ENCODE results near the gene SIGLEC11.
A peak's percentile ranks its signal among the peaks of the same experiment; 100 is the strongest.
"Not testable (repeated sequence)": the region's sequence is repeated elsewhere in the genome, so short reads cannot be mapped to it uniquely, and the experiment has no call there.

SIGLEC11 gene

DNA sequence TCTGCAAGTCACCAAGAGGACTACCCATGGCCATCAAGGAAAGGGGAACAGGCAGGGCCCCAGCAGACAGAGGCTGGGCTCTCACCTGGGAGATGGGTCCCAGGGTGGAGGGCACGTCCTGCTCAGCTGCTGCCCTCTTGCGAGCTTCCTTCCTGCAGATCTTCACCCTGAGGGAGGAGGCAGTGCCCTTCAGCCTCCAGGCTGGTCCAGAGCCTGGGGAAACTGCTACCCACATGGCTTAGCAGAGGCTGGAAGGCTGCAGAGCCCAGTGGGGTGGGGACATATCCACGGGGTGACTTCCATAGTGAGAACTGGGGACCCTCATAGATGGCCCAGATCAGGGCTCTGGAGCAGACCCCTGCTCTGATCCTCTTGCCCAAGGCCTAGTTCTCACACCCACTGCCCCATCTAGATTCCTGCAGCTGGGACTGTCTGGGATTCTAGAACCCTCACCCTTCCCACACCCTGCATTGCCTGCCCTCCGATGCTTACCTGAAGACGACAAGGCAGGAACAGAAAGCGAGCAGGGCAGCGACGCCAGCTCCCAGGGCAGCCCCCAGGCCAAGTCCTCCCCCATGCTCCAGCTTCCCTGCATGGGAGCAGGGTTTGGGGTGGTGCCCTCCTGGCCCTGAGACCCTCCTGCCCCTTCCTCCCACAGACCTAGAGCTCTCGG lies 9.0 kb downstream of the SIGLEC11 start:
- DNase-seq (ENCODE audit: low read depth in 2 of 2): no peak

DNA sequence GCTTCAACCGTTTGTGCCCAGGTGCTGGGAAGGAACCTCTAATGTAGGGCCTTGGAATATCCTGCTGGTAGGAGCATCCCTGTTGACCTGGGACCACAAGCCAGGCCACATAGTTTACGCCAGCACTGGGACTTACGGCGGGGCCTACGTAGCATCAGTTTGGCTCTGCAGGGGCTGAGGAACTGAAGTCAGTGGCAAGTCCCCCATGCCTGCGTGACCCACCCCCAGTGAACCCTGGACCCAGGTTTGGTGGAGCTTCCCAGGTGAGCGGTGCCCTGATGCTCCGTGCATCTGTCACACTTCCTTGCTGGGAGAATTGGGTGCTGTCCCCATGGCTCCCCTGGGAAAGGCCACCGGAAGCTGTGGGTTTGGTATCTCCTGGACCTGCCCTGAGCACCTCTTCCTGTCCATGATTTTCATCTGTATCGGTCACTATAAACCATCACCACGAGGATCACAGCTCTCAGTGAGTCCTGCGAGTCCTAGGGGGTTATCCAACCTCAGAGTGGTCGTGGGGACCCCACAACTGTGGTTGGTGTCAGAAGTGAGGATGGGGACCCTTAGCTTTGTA lies 9.9 kb downstream of the SIGLEC11 start:
- no peak for DNase-seq (ENCODE audit: low read depth in 2 of 2)

DNA sequence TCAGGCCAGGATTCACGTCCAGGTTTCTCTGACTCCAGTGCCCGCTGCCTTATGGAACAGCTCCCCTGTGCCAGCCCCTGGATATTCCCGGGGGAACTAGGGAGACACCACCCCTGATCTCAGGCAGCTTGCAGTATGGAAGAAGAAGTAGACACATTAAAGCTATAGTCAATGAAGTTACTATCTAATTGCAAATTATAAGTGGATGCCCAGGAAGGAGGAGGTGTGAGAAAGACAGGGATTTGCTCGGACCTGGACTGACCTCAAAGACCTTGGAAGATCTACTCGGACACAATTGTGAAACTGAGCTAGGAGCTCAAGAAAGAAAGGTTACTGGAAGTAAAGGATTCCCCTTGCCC lies 10.4 kb downstream of the SIGLEC11 start:
- DNase-seq (ENCODE audit: low read depth in 2 of 2): no peak

DNA sequence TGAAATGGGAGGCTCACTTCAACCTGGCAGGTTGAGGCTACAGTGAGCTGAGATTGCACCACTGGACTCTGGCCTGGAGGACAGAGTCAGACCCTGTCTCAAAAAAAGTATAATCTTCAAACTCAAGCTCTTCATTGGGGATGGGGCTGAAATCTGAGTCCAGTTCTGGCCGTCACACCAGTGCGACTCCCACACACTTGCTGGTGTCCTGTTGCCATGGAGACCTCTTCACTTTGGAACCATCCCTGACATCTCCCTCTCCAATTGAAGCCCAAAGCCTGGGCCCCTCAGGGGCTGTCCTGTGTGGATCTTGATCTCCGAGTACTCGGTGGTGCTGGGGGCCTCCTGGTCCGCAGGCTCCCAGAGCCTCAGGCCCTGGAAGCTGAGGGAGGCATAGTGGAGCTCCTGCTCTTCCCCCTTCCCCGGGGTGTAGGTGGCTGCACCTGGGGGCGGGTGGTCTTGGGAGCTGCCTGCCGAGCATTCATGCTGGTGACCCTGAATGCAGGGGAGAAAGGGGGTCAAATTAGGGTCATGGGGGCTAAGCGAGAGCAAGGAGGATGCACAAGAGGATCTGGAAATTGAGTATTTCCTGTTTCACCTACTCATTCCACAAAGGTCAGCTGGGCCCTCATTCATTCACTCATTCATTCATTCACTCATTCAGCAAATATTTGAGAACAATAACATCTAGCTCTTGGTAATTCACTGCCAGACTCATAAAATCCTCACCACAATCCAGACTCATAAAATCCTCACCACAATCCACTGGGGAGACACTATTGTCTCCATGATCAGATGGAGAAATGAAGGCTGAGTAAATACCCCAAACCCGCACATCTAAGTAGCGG lies 11.0 kb downstream of the SIGLEC11 start:
- no peak for DNase-seq (ENCODE audit: low read depth in 2 of 2)

DNA sequence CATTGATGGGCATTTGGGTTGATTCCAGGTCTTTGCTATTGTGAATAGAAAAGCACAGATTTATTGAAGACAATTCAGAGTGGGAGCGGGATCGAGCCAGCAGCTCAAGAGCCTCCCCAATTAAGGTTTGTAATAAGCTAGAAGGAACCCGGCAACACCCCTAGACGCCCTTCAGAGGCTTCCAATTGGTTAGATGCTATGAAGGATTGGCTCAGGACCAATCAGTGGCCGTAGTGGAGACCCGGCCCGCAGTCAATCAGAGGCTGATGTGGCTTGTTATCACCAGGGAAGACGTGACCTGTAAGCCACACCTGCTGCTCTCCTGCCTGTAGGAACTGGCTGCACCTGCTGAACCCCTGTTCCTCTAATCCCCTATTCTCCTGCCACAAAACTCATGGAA lies 14.6 kb downstream of the SIGLEC11 start:
- DNase-seq (ENCODE audit: low read depth in 2 of 2): no peak

DNA sequence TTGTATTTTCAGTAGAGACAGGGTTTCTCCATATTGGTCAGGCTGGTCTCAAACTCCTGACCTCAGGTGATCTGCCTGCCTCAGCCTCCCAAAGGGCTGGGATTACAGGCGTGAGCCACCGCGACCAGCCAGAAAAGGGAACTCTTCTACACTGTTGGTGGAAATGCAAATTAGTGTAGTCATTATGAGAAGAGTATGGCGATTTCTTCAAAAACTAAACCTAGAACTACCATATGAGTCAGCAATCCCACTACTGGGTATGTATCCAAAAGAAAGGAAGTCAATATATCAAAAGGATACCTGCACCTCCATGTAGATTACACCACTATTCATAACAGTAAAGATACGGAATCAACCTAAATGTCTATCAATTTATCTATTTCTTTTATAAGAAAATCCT lies 16.4 kb downstream of the SIGLEC11 start:
- DNase-seq (ENCODE audit: low read depth in 2 of 2): not testable (repeated sequence)

DNA sequence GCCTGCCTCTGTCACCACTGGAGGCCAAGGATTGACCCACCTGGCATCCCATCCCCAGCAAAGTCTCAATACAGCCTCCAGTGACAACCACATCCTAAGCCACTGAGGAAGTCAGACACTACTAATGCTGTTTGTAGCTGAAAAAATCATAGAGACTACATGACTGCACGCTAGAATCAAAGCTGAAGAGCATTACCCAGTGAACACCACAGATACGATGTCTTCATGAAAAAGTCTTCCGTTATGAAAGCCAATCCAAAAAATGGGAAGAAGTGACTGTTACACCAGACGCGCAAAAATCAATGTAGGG lies 20.5 kb downstream of the SIGLEC11 start:
- no peak for DNase-seq (ENCODE audit: low read depth in 2 of 2)

DNA sequence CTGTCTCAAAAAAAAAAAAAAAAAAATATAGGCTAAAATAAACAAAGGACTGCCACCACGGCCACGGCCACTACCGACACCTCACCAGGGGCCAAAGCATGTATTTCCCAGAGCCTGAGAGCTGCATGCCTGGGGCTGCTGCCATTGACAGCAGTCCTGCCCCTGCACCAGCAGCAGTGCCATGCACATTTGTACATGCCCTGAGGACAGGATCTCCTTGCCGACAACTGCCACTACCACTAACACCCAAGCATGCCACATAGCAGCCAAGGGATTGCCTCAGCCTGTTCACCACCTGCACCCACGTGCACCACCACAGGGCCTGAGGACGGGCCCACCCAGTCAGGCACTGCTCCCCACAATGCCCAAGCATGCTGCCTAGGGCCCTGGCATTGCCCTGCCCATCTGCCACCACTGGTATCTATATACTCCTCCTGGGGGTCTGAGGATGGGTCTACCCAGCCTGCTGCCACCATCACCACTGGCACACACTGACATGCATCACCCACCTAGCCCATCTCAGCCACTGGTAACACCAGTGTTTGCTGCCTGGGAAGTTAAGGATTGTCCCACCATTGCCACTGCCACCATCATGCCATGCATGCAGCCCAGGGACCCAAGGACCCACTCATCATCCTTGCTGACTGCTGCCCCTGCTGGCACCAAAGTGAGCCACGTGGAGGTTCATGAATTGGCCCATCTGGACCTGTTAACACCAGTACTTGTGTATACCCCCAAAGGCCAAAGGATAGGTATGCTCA lies 21.1 kb downstream of the SIGLEC11 start:
- DNase-seq (ENCODE audit: low read depth in 2 of 2): no peak

DNA sequence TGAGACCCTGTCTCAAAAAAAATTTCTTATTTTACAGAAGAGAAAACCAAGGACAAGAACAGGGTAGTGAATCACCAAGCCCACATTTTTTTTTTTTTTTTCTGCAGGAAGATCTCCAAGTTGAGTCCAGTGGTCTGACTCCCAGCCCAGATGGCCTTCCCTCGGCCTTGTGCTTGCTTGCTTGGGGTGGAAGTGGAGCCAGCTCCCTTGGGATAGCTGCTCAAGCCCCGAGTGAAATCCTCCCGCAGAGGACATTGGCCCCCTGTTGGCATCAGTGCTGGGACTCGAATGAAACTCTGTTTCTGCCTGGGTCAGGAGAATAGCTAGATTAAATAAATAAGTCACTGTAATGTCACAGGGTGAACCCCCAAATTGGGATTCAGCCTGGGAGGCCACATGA lies 22.3 kb downstream of the SIGLEC11 start:
- no peak for DNase-seq (ENCODE audit: low read depth in 2 of 2)

DNA sequence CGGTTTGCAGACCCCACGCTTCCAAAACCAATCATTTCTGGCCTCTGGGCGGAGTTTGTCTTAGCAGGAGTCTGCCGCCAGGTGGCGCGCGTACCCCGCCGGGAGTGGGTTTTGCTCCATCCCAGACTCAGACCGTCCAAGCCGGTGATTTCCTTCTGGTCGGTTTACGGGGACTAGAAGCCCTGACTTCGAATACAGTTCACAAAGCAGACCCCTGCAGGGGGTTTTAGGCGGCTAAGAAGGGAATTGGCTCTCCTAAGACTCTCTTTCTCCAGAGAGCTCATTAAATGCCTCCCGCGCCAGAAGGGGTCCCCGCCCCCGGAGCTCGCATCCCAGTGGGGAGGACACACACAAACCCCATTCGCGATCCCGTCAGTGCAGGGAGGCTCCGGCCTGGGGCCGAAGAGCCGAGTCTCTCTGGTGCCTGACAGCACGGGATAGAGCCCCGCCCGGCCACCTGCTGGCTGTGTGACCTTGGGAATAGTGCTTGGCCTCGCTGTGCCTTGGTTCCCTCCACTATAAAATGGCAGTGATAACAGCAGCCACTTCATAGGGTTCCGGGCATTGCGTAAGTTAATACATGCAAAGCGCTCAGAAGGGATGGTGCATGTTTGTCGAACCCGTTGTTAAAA lies 23.1 kb downstream of the SIGLEC11 start:
- DNase-seq (ENCODE audit: low read depth in 2 of 2): peak; percentile 74 to 78

DNA sequence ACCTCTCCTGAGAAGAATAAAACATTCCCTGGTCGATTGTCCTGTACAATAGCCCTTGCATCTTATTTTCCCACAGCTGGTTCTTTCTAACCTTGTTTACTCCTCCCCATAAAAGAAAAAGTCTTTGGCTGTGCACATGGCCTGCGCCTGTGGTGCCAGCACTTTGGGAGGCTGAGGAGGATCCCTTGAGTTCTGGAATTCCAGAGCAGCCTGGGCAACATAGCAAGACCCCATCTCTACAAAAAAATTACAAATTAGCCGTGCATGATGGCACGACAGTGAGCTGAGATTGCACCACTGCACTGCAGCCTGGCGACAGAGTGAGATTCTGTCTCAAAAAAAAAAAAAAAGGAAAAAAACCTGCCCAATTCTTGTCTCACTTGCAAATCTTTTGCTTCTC lies 24.4 kb downstream of the SIGLEC11 start:
- DNase-seq (ENCODE audit: low read depth in 2 of 2): no peak

DNA sequence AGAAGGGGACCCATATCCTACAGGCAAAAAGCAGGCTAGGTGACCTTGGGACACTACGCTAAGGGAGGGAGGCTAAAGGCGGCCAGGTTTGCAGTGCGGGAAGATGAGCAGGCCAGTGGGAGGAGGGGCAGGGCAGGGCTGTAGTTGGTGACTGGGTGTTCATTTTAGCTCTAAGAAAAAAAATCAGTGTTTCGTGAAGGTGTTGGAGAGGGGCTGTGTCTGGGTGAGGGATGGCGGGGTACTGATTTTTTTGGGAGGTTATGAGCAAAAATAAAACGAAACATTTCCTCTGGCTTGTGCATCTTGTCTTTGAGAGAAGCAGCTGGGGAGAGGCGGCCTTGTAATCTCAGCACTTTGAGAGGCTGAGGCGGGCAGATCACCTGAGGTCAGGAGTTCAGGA lies 27.3 kb downstream of the SIGLEC11 start:
- no peak for DNase-seq (ENCODE audit: low read depth in 2 of 2)

DNA sequence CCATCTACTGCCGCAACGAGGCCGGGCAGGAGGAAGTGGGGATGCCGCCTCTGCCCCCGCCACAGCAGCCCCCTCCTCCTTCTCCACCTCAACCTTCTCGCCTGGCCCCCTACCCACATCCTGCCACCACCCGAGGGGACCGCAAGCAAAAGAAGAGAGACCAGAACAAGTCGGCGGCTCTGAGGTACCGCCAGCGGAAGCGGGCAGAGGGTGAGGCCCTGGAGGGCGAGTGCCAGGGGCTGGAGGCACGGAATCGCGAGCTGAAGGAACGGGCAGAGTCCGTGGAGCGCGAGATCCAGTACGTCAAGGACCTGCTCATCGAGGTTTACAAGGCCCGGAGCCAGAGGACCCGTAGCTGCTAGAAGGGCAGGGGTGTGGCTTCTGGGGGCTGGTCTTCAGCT lies 28.2 kb downstream of the SIGLEC11 start:
- DNase-seq (ENCODE audit: low read depth in 2 of 2): no peak

DNA sequence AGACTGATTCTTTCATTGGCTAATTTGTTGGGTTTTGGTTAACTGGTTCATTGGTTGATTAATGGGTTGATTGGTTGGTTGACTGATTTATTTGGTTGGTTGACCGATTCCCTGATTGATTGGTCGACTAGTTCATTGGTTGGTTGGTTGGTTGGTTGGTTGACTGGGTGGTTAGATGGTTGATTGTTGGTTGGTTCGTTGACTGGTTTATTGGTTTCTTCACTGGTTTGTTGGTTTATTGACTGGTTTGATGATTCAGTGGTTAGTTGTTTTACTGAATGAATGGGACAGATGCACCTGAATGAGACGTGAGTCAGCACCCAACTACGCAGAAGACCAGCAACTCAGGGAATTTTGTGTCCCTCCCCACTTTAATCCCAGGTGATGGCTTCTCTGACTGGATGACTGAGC lies 28.9 kb downstream of the SIGLEC11 start:
- no peak for DNase-seq (ENCODE audit: low read depth in 2 of 2)

DNA sequence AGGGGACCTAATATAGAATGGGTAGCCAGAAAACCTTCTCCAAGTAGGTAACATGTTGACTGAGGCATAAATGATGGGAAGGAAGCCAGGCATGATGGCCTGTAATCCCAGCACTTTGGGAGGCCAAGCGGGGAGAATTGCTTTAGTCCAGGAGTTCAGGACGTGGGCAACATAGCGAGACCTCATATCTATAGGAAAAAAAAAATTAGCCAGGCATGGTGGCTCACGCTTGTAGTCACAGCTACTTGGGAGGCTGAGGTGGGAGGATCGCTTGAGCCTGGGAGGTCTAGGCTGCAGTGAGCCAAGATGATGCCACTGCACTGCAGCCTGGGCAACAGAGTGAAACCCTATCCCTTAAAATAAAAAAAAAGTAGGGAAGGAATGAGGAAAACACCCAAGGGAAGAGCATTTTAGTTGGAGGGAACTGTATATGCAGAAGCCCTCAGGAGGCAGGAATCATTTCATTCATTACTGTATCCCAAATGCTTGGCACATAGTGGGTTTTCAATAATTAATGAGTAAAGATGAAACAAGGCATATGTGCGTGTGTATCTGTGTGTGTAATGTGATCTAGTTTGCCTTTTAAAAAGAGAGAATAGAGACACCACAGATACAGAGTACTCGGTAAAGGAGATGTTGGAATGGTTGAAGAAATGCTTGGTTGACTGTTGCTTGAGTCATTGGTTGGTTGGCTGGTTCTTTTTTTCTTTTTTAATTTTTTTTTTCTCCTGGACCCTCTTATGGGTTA lies 29.5 kb downstream of the SIGLEC11 start:
- DNase-seq (ENCODE audit: low read depth in 2 of 2): no peak

DNA sequence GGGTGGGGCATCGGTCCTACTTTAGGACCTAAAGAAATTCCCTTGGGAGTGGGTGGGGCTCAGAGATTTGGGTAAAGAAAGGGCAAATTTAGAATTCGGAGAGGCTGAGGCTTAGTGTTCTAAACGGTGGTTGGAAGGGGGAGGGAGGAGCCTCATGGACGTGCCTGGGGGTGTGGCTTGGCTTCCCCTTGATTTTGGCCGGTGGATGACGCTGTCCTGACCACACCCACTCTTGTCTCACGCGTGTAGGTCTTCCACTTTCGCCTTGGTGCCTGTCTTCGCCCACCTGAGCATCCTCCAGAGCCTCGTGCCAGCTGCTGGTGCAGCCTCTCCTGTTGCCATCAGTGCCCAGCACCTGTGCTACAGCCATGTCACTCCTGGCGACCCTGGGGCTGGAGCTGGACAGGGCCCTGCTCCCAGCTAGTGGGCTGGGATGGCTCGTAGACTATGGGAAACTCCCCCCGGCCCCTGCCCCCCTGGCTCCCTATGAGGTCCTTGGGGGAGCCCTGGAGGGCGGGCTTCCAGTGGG lies 30.4 kb downstream of the SIGLEC11 start:
- DNase-seq (ENCODE audit: low read depth in 2 of 2): no peak

DNA sequence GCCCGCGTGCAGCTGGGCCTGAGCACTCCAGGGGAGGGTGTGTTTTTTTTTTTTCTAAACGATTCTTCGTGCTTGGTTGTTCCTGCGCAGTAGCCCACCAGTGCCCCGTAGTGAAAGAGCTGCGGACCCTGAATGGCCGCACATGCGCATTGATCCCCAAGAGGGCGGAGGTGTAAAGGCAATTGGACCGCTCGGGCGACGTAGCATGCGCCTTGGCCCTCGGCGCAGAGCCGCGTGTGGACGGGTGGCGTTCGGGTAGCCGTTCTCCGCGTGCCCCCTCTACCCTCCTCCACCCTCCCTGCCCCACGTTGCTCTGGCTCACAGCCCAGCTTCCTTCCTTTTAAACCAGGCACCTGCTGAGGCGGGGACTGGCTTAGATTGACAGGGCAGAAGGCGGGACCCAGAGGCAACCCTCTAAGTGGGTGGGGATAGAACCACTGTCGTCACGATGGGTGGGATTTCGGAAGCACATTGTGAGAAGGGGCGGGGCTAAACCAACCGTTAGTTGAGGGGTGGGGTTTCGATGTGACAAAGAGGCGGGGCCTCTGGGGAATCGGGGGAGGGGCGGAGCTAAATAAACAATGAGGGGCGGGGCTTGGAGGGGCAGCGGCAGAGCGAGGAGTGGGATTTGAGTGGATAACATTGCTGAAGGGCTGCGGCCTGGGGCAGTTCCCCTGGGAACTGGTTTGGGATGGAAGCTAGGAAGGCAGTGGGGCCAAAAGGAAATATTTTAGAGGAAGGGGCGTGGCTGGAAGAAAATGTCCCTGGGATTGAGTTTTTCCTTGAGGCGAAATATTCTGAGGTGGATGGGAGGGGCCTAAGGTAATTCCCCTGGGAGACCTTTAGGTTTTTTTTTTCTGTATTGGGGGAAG lies 31.1 kb downstream of the SIGLEC11 start:
- DNase-seq (ENCODE audit: low read depth in 2 of 2): peak; percentile 79 to 90

DNA sequence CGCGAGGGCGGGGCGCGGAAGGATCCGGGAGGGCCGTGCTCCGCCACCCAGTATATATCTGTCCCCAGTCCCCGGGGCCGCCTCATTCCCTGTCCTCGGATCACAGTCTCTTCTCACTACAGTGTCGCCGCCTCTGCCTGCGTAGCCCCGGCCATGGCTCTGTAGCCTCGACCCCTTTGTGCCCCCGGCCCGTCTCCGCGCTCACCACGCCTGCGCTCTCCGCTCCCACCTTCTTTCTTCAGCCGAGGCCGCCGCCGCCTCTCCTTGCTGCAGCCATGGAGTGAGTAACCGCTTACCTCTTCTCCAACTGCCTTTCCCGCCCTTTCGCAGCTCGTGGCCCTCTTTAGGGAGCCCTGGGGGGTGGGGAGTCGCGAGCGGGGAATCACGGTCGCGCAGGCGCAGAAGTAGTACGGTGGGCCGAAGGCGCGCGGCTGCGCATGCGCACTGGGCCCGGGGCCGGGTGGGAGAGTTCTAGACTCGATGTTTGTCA lies 31.8 kb downstream of the SIGLEC11 start, which contains the start of the genes ATF5 and NUP62:
ATF5 (plus strand) TSS at position 85 of the 490 bp plus-strand sequence. CDS start 1,646 bp downstream, outside the sequence.
NUP62 (minus strand) TSS at position 384 of the 490 bp plus-strand sequence. CDS start 19,697 bp downstream, outside the sequence.
- DNase-seq (ENCODE audit: low read depth in 2 of 2): peak; percentile 94 to 96

DNA sequence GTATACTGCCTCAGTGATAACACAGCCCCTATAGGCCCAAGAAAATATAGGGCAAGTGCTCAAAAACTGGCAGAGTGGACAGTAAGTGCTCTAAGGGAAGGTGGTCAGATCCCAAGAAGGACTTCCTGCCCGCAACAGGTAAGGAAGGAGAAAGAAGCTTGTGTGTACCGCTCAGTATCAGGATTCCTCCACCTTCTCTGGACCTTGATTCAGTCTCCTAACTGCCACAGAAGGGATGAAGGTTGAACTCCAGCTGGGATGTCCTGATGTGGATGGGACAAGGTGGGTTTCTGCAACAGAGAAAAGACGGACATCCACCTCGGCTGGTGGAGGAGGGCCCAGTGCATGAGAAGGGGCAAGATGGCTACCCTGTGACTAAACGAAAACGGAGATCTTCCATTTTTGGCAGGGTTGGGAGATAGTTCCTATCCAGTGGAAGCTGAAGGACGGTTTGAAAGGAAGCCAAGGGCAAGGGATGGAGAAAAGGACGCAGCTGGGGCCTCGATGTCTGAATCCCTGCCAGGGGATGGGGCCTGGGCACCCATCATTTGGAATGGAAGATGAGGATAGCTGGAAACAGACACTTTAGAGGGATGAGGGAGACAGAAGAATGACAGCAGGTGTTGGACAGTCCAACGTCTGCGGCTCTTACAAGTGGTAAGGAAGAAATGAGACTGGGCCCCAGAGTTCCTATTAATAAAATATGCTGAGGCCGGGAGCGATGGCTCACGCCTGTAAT lies 33.3 kb downstream of the SIGLEC11 start:
- no peak for DNase-seq (ENCODE audit: low read depth in 2 of 2)

All from stimulated activated CD4-positive, alpha-beta T cell treated with anti-CD3 and anti-CD28 coated beads, Interleukin-1b, Interleukin-23, amount 100 ng/mL, for 4 hours (primary cell).